Neuronal stem cell (in vitro differentiated cells): ENCODE measurements around the gene WDR38.

Experiments
- DNase-seq: peaks from one replicate; pipeline ENCODE4 v3.0.0-alpha.2; 2013; ENCODE audit warnings: low spot score
- H2AFZ ChIP-seq: one replicate; pipeline ENCODE4 v1.6.1; 2013; ENCODE audit warnings: mild to moderate bottlenecking, low read length, inconsistent platforms
- H2AK5ac ChIP-seq: 2 replicates; pipeline ENCODE4 v1.6.1; 2013; ENCODE audit warnings: low read depth, mild to moderate bottlenecking, inconsistent platforms, low read length, moderate library complexity, mixed read lengths
- H2BK120ac ChIP-seq: 2 replicates; pipeline ENCODE4 v1.6.1; 2013; ENCODE audit warnings: low read depth, mild to moderate bottlenecking, inconsistent platforms, low read length, moderate library complexity, mixed read lengths
- H2BK12ac ChIP-seq: one replicate; pipeline ENCODE4 v1.6.1; 2013; ENCODE audit warnings: low read length, inconsistent platforms
- H2BK15ac ChIP-seq: 2 replicates; pipeline ENCODE4 v1.6.1; 2013; ENCODE audit warnings: mild to moderate bottlenecking, low read length, inconsistent platforms, mixed read lengths
- H2BK5ac ChIP-seq: one replicate; pipeline ENCODE4 v1.6.1; 2013; ENCODE audit warnings: inconsistent platforms, mild to moderate bottlenecking, low read length, moderate library complexity
- H3K14ac ChIP-seq: one replicate; pipeline ENCODE4 v1.6.1; 2013; ENCODE audit warnings: low read length, inconsistent platforms
- H3K18ac ChIP-seq: 2 replicates; pipeline ENCODE4 v1.6.1; 2013; ENCODE audit warnings: low read length, inconsistent platforms
- H3K23ac ChIP-seq: 2 replicates; pipeline ENCODE4 v1.6.1; 2013; ENCODE audit warnings: low read depth, mild to moderate bottlenecking, mixed read lengths, low read length, inconsistent platforms; ENCODE audit not compliant: poor library complexity
- H3K27ac ChIP-seq: replicated peaks from 3 replicates; pipeline ENCODE4 v1.5.1; 2013; ENCODE audit warnings: low read length, inconsistent platforms
- H3K27me3 ChIP-seq, 3 experiments: 2 replicates each; pipeline ENCODE4 v1.6.1; 2013; ENCODE audit warnings: low read length in 3 of 3, mild to moderate bottlenecking in 2 of 3, inconsistent platforms in 1 of 3, low read depth in 1 of 3, mixed read lengths in 1 of 3, moderate library complexity in 1 of 3; ENCODE audit not compliant: control insufficient read depth in 3 of 3, insufficient read depth in 3 of 3
- H3K36me3 ChIP-seq, 2 donors: replicated peaks in 1 of 2; 2 replicates each; pipeline ENCODE4 v1.6.1; 2013; ENCODE audit warnings: low read length in 2 of 2; ENCODE audit not compliant: control insufficient read depth in 2 of 2, insufficient read depth in 2 of 2
- H3K4ac ChIP-seq: 2 replicates; pipeline ENCODE4 v1.6.1; 2013; ENCODE audit warnings: inconsistent platforms, mild to moderate bottlenecking, low read length, moderate library complexity
- H3K4me1 ChIP-seq, 2 donors: 1 replicate in 1 of 2; 2 replicates in 1 of 2; pipeline ENCODE4 v1.6.1; 2013; ENCODE audit warnings: low read length in 2 of 2, low read depth in 1 of 2; ENCODE audit not compliant: control insufficient read depth in 2 of 2, insufficient read depth in 1 of 2
- H3K4me2 ChIP-seq: one replicate; pipeline ENCODE4 v1.6.1; 2013; ENCODE audit warnings: mild to moderate bottlenecking, low read length, inconsistent platforms; ENCODE audit not compliant: insufficient read depth, poor library complexity, severe bottlenecking
- H3K4me3 ChIP-seq, 2 donors: 2 replicates each; pipeline ENCODE4 v1.5.1; 2013; ENCODE audit warnings: low read length in 2 of 2, mild to moderate bottlenecking in 2 of 2, inconsistent platforms in 1 of 2, moderate library complexity in 1 of 2
- H3K79me1 ChIP-seq: one replicate; pipeline ENCODE4 v1.6.1; 2013; ENCODE audit warnings: low read depth, mild to moderate bottlenecking, inconsistent platforms, low read length, moderate library complexity
- H3K9ac ChIP-seq: one replicate; pipeline ENCODE4 v1.6.1; 2013; ENCODE audit warnings: mild to moderate bottlenecking, low read depth, low read length, inconsistent platforms; ENCODE audit not compliant: poor library complexity
- H3K9me3 ChIP-seq, 2 donors: replicated peaks in 1 of 2; 2 replicates each; pipeline versions ENCODE3 to v1.6.1; 2013; ENCODE audit warnings: low read length in 2 of 2, mild to moderate bottlenecking in 2 of 2, inconsistent platforms in 1 of 2, low read depth in 1 of 2, mixed read lengths in 1 of 2, moderate library complexity in 1 of 2; ENCODE audit not compliant: control insufficient read depth in 2 of 2, insufficient read depth in 1 of 2
- H4K8ac ChIP-seq: one replicate; pipeline ENCODE4 v1.6.1; 2013; ENCODE audit warnings: low read depth, mild to moderate bottlenecking, inconsistent platforms, low read length, moderate library complexity
- H4K91ac ChIP-seq: one replicate; pipeline ENCODE4 v1.6.1; 2013; ENCODE audit warnings: low read length, low read depth, mild to moderate bottlenecking, inconsistent platforms; ENCODE audit not compliant: poor library complexity
- WGBS, 2 donors: extraction: QIAGEN DNeasy Blood & Tissue Kit; methylation state at CpG; one replicate each; pipeline ENCODE4 v1.1.7; 2013; ENCODE audit warnings: missing lambda C conversion rate in 2 of 2, mixed read lengths in 1 of 2; ENCODE audit not compliant: insufficient read length in 2 of 2, insufficient replicate concordance in 1 of 2; ENCODE audit errors: extremely low coverage in 2 of 2; 5-methylcytosine and 5-hydroxymethylcytosine counted together

WDR38 gene

DNA sequence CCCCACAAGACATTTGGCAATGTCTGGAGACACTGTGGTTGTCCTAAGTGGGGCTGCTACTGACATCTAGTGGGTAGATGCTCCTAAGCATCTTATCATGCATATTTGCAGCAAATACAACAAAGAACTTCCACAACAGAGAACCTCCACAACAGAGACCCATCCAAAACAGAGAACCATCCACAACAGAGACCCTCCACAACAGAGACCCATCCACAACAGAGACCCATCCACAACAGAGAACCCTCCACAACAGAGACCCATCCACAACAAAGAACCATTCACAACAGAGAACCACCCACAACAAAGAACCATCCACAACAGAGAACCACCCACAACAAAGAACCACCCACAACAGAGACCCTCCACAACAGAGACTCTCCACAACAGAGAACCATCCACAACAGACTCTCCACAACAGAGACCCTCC lies 41.5 kb downstream of the WDR38 start:
- H2AK5ac ChIP-seq = no peak overlapping the region
- H4K8ac ChIP-seq = no peak overlapping the region
- no peak overlapping the region for H3K4me3 ChIP-seq
- DNase-seq = no peak
- no peak overlapping the region for H3K4ac ChIP-seq
- H3K18ac ChIP-seq = no peak overlapping the region
- no peak overlapping the region for H2BK12ac ChIP-seq
- H2BK5ac ChIP-seq = no peak overlapping the region
- no peak overlapping the region for H3K27ac ChIP-seq
- H3K9me3 ChIP-seq = no peaks in the 10 kb centered on the region
- no peak overlapping the region for H3K23ac ChIP-seq
- no peaks in the 10 kb centered on the region for H3K27me3 ChIP-seq
- no peak overlapping the region for H4K91ac ChIP-seq
- H3K4me1 ChIP-seq = no peaks in the 10 kb centered on the region
- no peak overlapping the region for H3K14ac ChIP-seq
- H2BK120ac ChIP-seq = no peak overlapping the region
- H3K36me3 ChIP-seq = peaks cover 9 to 68% of the 10 kb centered on the region in 2 donors
- no peak overlapping the region for H3K4me2 ChIP-seq
- no peak overlapping the region for H2BK15ac ChIP-seq
- no peaks in the 10 kb centered on the region for H3K79me1 ChIP-seq
- peak overlapping the region; percentile 78 for H2AFZ ChIP-seq
- H3K9ac ChIP-seq = no peak overlapping the region

DNA sequence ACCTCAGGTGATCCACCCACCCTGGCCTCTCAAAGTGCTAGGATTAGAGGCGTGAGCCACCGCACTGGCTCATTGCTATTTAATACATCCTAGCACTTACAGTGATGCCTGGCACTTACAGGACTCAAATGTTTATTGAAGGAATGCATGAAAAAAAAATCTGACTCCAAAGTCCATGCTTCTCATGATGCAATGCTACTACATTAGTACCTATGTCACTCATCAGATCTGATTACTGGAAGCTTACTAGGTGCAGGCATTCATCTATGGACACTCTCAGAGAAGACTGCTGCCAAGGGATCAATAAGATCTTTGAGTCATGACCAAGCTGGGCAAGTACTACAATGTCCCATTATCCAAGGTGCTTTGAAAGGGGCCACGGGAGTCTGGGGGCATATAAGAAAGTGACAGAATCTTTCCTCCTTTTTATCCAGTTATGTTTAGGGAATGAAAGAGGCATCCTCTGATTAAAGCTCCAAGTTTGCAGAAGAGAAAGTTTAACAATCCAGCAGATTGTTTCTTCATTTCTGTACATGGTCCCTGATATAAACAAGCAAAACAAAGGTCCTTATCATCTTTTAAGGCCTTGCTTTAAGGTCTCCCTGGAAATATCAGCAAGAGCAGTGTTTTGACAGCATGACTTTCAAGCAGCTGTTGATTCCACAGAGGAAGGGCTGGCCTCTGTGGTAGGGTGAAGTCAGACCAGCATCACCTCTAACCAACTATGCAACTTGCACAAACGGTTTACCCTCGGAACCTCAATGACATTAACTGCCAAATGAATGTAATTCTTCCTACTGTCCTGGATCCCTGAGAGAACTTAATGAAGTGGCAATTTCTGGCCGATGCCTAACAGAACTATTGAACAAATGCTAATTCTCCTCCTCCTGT lies 44.6 kb downstream of the WDR38 start:
- Histone ChIP-seq H3K79me1 (no peaks in the 10 kb centered on the region), H3K18ac (no peak overlapping the region), H3K4me2 (no peak overlapping the region), H3K9ac (no peak overlapping the region), H2AK5ac (no peak overlapping the region), H3K27ac (no peak overlapping the region), H2BK15ac (no peak overlapping the region), H3K23ac (no peak overlapping the region), H4K8ac (no peak overlapping the region), H3K36me3 (peaks cover 5 to 59% of the 10 kb centered on the region in 2 donors), H3K4ac (no peak overlapping the region), H3K27me3 (no peaks in the 10 kb centered on the region), H2BK5ac (no peak overlapping the region), H2AFZ (no peak overlapping the region), H4K91ac (no peak overlapping the region), H3K9me3 (no peaks in the 10 kb centered on the region), H3K4me3 (no peak overlapping the region), H2BK12ac (no peak overlapping the region), H3K14ac (no peak overlapping the region), H3K4me1 (no peaks in the 10 kb centered on the region), H2BK120ac (no peak overlapping the region)
- WGBS, 2 donors = no CpG with 5 or more reads among the region's 6 CpGs
- no peak for DNase-seq

DNA sequence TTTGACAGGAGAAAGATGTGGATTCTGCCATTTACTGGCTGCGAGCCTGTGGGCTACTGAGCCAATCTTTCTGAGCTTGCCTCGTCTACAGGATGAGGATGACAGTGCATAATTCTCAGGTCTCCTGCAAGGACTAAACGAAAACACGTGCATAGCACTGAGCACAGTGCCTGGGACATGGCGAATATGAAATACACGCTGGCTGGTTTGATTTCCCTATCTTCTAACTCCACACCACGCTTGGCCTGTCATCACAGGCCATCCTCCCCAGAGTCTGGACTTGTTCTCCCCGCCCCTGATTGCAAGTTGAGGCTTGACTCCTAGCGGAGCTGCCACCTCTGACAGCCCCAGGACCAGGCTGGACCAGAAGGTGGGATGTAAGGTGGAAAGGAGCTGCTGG lies 46.6 kb downstream of the WDR38 start:
- H3K4me3 ChIP-seq = no peak overlapping the region
- H3K18ac ChIP-seq = no peak overlapping the region
- H2AK5ac ChIP-seq = no peak overlapping the region
- H3K14ac ChIP-seq = peak overlapping the region; percentile 89
- no peaks in the 10 kb centered on the region for H3K27me3 ChIP-seq
- H3K4me1 ChIP-seq = no peaks in the 10 kb centered on the region
- no peak overlapping the region for H3K9ac ChIP-seq
- H3K4me2 ChIP-seq = no peak overlapping the region
- peaks cover 5 to 41% of the 10 kb centered on the region in 2 donors for H3K36me3 ChIP-seq
- no peak overlapping the region for H2BK120ac ChIP-seq
- H4K91ac ChIP-seq = no peak overlapping the region
- no peak for DNase-seq
- no peak overlapping the region for H3K27ac ChIP-seq
- no peak overlapping the region for H3K4ac ChIP-seq
- no peak overlapping the region for H2BK5ac ChIP-seq
- H2AFZ ChIP-seq = no peak overlapping the region
- no peak overlapping the region for H2BK15ac ChIP-seq
- H2BK12ac ChIP-seq = no peak overlapping the region
- no peaks in the 10 kb centered on the region for H3K9me3 ChIP-seq
- no peaks in the 10 kb centered on the region for H3K79me1 ChIP-seq
- no CpG with 5 or more reads among the region's 9 CpGs for WGBS, 2 donors
- H4K8ac ChIP-seq = no peak overlapping the region
- peak overlapping the region; percentile 67 for H3K23ac ChIP-seq

DNA sequence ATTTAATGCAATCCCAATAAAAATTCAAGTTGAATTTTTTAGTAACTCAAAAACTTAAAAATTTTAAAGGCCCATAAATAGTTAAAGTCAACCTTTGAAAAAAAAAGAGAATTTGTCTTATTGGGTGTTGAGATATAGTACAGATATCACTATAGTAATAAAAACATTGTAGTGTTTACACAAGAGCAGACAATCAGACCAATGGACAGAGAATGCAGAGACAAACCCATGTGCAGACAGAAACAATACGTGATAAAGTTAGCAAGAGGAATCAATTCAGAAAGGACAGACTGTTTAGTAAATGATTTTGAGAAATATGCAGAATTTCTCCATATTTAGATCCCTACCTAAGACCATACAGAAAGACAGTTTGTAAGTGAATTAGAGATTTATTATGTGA lies 53.7 kb downstream of the WDR38 start:
- Histone ChIP-seq H4K91ac (no peak overlapping the region), H3K4me1 (no peaks in the 10 kb centered on the region), H2BK5ac (no peak overlapping the region), H2BK12ac (no peak overlapping the region), H3K4me2 (no peak overlapping the region), H3K9ac (no peak overlapping the region), H3K14ac (no peak overlapping the region), H2BK15ac (no peak overlapping the region), H4K8ac (no peak overlapping the region), H3K79me1 (no peaks in the 10 kb centered on the region), H2AK5ac (no peak overlapping the region), H3K27ac (no peak overlapping the region), H3K27me3 (no peaks in the 10 kb centered on the region), H3K9me3 (no peaks in the 10 kb centered on the region), H3K18ac (no peak overlapping the region), H2AFZ (no peak overlapping the region), H3K4me3 (no peak overlapping the region), H2BK120ac (no peak overlapping the region), H3K36me3 (peaks cover 3 to 39% of the 10 kb centered on the region in 2 donors), H3K4ac (no peak overlapping the region), H3K23ac (no peak overlapping the region)
- no CpG with 5 or more reads among the region's 1 CpG for WGBS, 2 donors
- no peak for DNase-seq
